SH-SY5Y (cell line): ENCODE measurements around the gene CYB5A.

Source experiments
- GATA2 ChIP-seq: IDR thresholded peaks from 2 replicates; pipeline ENCODE4 v1.6.1; 2011; ENCODE audit warnings: mild to moderate bottlenecking, low read depth, low read length
- GATA3 ChIP-seq: IDR thresholded peaks from 2 replicates; pipeline ENCODE4 v1.6.1; 2011; ENCODE audit warnings: low read depth, mild to moderate bottlenecking, low read length, moderate library complexity

DNA sequence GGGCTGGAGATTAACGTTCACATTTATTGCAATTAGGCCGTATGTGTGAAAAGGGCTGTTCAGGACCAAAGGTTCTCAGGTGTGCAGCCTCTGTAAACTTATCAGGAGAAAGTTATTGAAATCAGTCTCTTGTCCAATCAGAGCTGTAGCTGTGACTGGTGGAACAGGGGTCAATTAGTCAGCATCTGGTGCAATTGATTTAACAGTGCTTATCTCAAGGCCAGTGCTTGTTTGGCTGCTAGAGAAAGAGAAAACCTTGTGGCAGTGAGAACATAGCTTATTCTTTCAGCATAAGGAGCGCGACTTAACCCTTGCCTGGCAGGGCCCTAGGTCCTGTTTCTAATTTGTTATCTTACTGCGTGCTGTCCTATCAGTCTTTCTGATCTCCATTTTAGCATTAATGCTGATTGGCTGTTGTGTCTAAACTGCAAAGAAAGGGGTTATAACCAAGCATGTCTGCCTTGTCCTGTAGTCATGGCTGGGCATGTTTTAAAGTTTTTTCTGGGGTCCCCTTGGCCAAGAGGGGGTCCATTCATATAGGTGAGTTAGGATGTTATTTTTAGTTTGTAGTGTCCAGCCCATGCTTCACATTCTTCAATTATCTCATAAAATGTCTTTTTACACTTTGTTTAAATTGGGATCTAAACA, 66.4 kb downstream of the CYB5A start:
- TF ChIP-seq GATA3, result no peak; the same call in 1 of the 2 replicates
- peak; percentile 60 for TF ChIP-seq GATA2
